Heart left ventricle (tissue), 13 donors: Measurements from ENCODE around the gene KIF1A.

Experiments used
- POLR2A ChIP-seq, 2 donors: fragments of 450-650 bp; IDR thresholded peaks; one replicate each; pipeline ENCODE4 v1.6.1; 2017; ENCODE audit warnings: antibody characterized with exemption in 2 of 2, mild to moderate bottlenecking in 2 of 2, moderate library complexity in 2 of 2
- TF ChIP-seq, protein P1 (sequence below), 12 donors: fragments of 200-600 bp; sonication (generic) in 4 of 12; IDR thresholded peaks; one replicate each; pipeline versions ENCODE4 v1.5.0 to v1.8.0; 2018 to 2022; ENCODE audit warnings: antibody characterized with exemption in 12 of 12, mild to moderate bottlenecking in 5 of 12
- donor health status: ischemic (EF 13 %, LVEDD 7.1; RV severe dilation, severe dysfunction).
- donor health status: DM: no; HTN: yes; CAD: no.
- donor health status: DM: no; HTN: no; CAD: no.
- donor health status: ischemic (EF 25% LVEDD 6.9; RV normal size, moderate dysfunction).
- donor health status: ischemic (EF 25% LVEDD 5.7; RV mildly dilated, moderate dysfunction).
- donor health status: ischemic (EF 35%, LVEDD 5.7; RV mildly dilated, moderate dysfunction).
- donor health status: nonischemic (EF 11% LVEDD 7.7; RV severe dilation, severe dysfunction).
- donor health status: DM: yes; HTN: yes; CAD: no.
- donor health status: PGD.
- donor health status: ischemic (EF 29% LVEDD 5.4; RV normal size, mild dysfunction).
- donor health status: nonischemic (EF 23%, LVEDD 6.1; RV moderate dilation, normal function).

DNA sequence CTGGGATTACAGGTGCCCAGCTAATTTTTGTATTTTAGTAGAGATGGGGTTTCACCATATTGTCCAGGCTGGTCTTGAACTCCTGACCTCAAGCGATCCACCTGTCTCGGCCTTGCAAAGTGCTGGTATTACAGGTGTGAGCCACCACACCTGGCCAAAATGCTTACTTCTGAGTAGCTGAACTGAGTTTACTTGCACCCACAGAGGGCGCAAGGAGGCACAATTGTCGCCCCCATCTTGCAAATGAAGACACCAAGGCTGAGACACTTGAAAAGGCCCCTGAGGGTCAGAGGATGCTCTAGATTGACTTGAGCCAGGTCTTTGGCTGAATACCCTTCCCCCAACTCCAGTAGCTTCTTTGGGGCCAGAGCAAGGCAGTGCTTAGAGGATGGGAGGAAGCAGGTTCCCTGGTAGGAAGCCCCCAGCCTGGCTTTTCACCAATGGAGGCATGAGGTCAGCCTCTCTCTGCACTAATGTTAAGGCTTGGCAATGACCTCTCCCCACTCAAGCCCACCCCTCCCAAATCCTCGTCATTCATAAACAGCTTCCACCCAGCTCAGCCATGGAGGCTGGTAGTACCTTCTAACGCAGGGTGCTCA is 14.5 kb upstream of the KIF1A start:
- no peak for TF ChIP-seq POLR2A (IDR thresholded peaks at IDR 0.05)
- TF ChIP-seq, protein P1, sequence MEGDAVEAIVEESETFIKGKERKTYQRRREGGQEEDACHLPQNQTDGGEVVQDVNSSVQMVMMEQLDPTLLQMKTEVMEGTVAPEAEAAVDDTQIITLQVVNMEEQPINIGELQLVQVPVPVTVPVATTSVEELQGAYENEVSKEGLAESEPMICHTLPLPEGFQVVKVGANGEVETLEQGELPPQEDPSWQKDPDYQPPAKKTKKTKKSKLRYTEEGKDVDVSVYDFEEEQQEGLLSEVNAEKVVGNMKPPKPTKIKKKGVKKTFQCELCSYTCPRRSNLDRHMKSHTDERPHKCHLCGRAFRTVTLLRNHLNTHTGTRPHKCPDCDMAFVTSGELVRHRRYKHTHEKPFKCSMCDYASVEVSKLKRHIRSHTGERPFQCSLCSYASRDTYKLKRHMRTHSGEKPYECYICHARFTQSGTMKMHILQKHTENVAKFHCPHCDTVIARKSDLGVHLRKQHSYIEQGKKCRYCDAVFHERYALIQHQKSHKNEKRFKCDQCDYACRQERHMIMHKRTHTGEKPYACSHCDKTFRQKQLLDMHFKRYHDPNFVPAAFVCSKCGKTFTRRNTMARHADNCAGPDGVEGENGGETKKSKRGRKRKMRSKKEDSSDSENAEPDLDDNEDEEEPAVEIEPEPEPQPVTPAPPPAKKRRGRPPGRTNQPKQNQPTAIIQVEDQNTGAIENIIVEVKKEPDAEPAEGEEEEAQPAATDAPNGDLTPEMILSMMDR (IDR thresholded peaks at IDR 0.05), result no peak
